PC-9 (cell line): ENCODE data around the gene RITA1. TPM values are rescaled to one million over a fixed set of nuclear protein-coding genes. Genes with fewer than 3 reads are reported as not detected.

ENCODE experiments used
- BruUV-seq: library from RNA; stranded (reverse); fragments of 400-500 nt; replicated peaks from 2 replicates; lab custom pipeline; 2021; lab: Mats Ljungman, UMichigan
- CTCF ChIA-PET: fragments of 300-600 bp; sonication (Branson Sonifier 250); formaldehyde crosslinking; loops from one replicate; lab custom pipeline; 2022; ENCODE audit warnings: antibody characterized with exemption; lab: Charles Lee
- POLR2A ChIA-PET: fragments of 300-600 bp; sonication (Branson Sonifier 250); formaldehyde crosslinking; loops from one replicate; lab custom pipeline; 2022; ENCODE audit warnings: antibody characterized with exemption; ENCODE audit not compliant: unreplicated experiment; lab: Charles Lee
- DNase-seq, 2 experiments: peaks; one replicate each; pipeline versions ENCODE4 v3.0.0 to v3.0.0-alpha.2; 2015 to 2022; ENCODE audit warnings: mixed read lengths in 1 of 2
- H2AFZ ChIP-seq: fragments of 200-600 bp; sonication (generic); 2 replicates; pipeline ENCODE4 v1.8.1; 2017; ENCODE audit warnings: antibody characterized with exemption
- H3F3A ChIP-seq: fragments of 200-600 bp; sonication (generic); 2 replicates; pipeline ENCODE4 v1.8.1; 2017; ENCODE audit warnings: antibody characterized with exemption, mild to moderate bottlenecking, low read depth; ENCODE audit not compliant: insufficient read depth
- H3K27ac ChIP-seq: fragments of 200-600 bp; sonication (generic); 2 replicates; pipeline ENCODE4 v1.6.1; 2016; ENCODE audit warnings: mixed run types
- H3K27me3 ChIP-seq: fragments of 200-600 bp; sonication (generic); 2 replicates; pipeline ENCODE4 v1.6.1; 2016; ENCODE audit warnings: low read depth, mixed run types; ENCODE audit not compliant: insufficient read depth
- H3K36me3 ChIP-seq: fragments of 200-600 bp; sonication (generic); 2 replicates; pipeline ENCODE4 v1.6.1; 2016; ENCODE audit warnings: low read depth, mixed run types
- H3K4me1 ChIP-seq: fragments of 200-600 bp; sonication (generic); replicated peaks from 2 replicates; pipeline ENCODE4 v1.6.1; 2016; ENCODE audit warnings: mixed run types; ENCODE audit not compliant: insufficient read depth
- H3K4me2 ChIP-seq: fragments of 200-600 bp; sonication (generic); 2 replicates; pipeline ENCODE4 v1.6.1; 2017; ENCODE audit warnings: mixed run types
- H3K4me3 ChIP-seq: fragments of 200-600 bp; sonication (generic); 2 replicates; pipeline ENCODE4 v1.6.1; 2016; ENCODE audit warnings: mixed run types
- H3K79me2 ChIP-seq: fragments of 200-600 bp; sonication (generic); 2 replicates; pipeline ENCODE4 v1.6.1; 2017; ENCODE audit warnings: low read depth, mixed run types
- H3K9me2 ChIP-seq: fragments of 200-600 bp; sonication (generic); 2 replicates; pipeline ENCODE4 v1.8.1; 2017; ENCODE audit warnings: mild to moderate bottlenecking; ENCODE audit not compliant: insufficient read depth
- H3K9me3 ChIP-seq: fragments of 200-600 bp; sonication (generic); 2 replicates; pipeline ENCODE4 v1.8.1; 2016; ENCODE audit warnings: low read depth; ENCODE audit not compliant: insufficient read depth
- H4K20me1 ChIP-seq: fragments of 200-600 bp; sonication (generic); 2 replicates; pipeline ENCODE4 v1.8.1; 2017; ENCODE audit not compliant: insufficient read depth
- CTCF ChIP-seq: fragments of 200-600 bp; sonication (generic); conservative IDR thresholded peaks from 2 replicates; pipeline ENCODE4 v1.6.1; 2017; ENCODE audit warnings: mixed run types, antibody characterized with exemption, mild to moderate bottlenecking, moderate library complexity
- EZH2 ChIP-seq: fragments of 200-600 bp; sonication (generic); IDR thresholded peaks from 2 replicates; pipeline ENCODE4 v1.8.0; 2017; ENCODE audit warnings: antibody characterized with exemption, low read depth
- intact Hi-C: fragments of 100-400 bp; cut with micrococcal nuclease; formaldehyde crosslinking; loops from one replicate; pipeline ENCODE4 v1.10.0; 2022; ENCODE audit not compliant: unreplicated experiment
- total RNA-seq: library from RNA; stranded (reverse); gene quantifications from 2 replicates; pipeline ENCODE4 v1.2.3, GENCODE V29; 2021

Gene RITA1
- total RNA-seq, 1 experiment from 2014 or later = 16.1 TPM

GRCh38 chr12:113136990-113137511 lies 48.5 kb upstream of the RITA1 start:
- H3K79me2 ChIP-seq = peaks cover 15% of the 10 kb centered on the region
- ChIA-PET CTCF (no interaction called here), POLR2A (no interaction called here)
- H4K20me1 ChIP-seq = no peaks in the 10 kb centered on the region
- H3K36me3 ChIP-seq = no peaks in the 10 kb centered on the region
- peak; percentile 89 to 97 for DNase-seq
- intact Hi-C loops = loop anchor here (5.0 kb wide), 1 partner anchor 40 kb away; no protein-coding TSS in a partner anchor
- BruUV-seq = TSS peak; percentile 63
- H3K27me3 ChIP-seq = no peaks in the 10 kb centered on the region
- peak overlapping the region; percentile 90; the same call in 1 of the 2 replicates for H3K4me2 ChIP-seq
- no peak overlapping the region for H3K4me3 ChIP-seq
- H3K27ac ChIP-seq = peak overlapping the region; percentile 93
- H2AFZ ChIP-seq = peak overlapping the region; percentile 45; the same call in 1 of the 2 replicates
- no peaks in the 10 kb centered on the region for H3K9me2 ChIP-seq
- H3K9me3 ChIP-seq = no peaks in the 10 kb centered on the region
- peaks cover 25% of the 10 kb centered on the region for H3F3A ChIP-seq
- no peak for TF ChIP-seq CTCF
- TF ChIP-seq EZH2 = no peak
- H3K4me1 ChIP-seq = peaks cover 38% of the 10 kb centered on the region

GRCh38 chr12:113137861-113138783 lies 47.4 kb upstream of the RITA1 start:
- H3K27ac ChIP-seq = peak overlapping the region; percentile 93; the same call in 1 of the 2 replicates
- TF ChIP-seq EZH2 (no peak), CTCF (no peak)

GRCh38 chr12:113138826-113139225 lies 46.7 kb upstream of the RITA1 start:
- BruUV-seq = no TSS peak
- Histone ChIP-seq H3K9me3 (no peaks in the 10 kb centered on the region), H3K4me1 (peaks cover 30% of the 10 kb centered on the region), H3K27me3 (no peaks in the 10 kb centered on the region), H3K36me3 (no peaks in the 10 kb centered on the region), H2AFZ (no peak overlapping the region), H3K9me2 (no peaks in the 10 kb centered on the region), H3K79me2 (peaks cover 7% of the 10 kb centered on the region; the same call in 1 of the 2 replicates), H4K20me1 (no peaks in the 10 kb centered on the region), H3K4me2 (no peak overlapping the region), H3K27ac (no peak overlapping the region), H3K4me3 (no peak overlapping the region), H3F3A (peaks cover 25% of the 10 kb centered on the region)
- DNase-seq = no peak
- ChIA-PET CTCF (no interaction called here), POLR2A (no interaction called here)
- TF ChIP-seq CTCF = no peak
- TF ChIP-seq EZH2 = no peak
- intact Hi-C loops = loop anchor here (5.0 kb wide), 1 partner anchor 42 kb away; no protein-coding TSS in a partner anchor

More at GRCh38 chr12:113137861-113138783, 47.4 kb upstream of the RITA1 start:
- POLR2A ChIA-PET = no interaction called here
- H3K4me1 ChIP-seq = peaks cover 37% of the 10 kb centered on the region
- H3K4me3 ChIP-seq = no peak overlapping the region
- no TSS peak for BruUV-seq
- no peak overlapping the region for H3K4me2 ChIP-seq
- no peak for DNase-seq
- H4K20me1 ChIP-seq = no peaks in the 10 kb centered on the region
- no peaks in the 10 kb centered on the region for H3K36me3 ChIP-seq
- CTCF ChIA-PET = interaction anchor here (0.5 to 0.6 kb wide), 2 partner anchors 71 to 156 kb away, joined by 4 read pairs; no protein-coding TSS in a partner anchor
- H3K9me3 ChIP-seq = no peaks in the 10 kb centered on the region
- H3K9me2 ChIP-seq = no peaks in the 10 kb centered on the region
- no peaks in the 10 kb centered on the region for H3K27me3 ChIP-seq
- peaks cover 11% of the 10 kb centered on the region for H3K79me2 ChIP-seq
- intact Hi-C loops = loop anchor here (5.0 kb wide), 1 partner anchor 41 kb away; no protein-coding TSS in a partner anchor
- no peak overlapping the region for H2AFZ ChIP-seq
- H3F3A ChIP-seq = peaks cover 25% of the 10 kb centered on the region
